WTC11 (cell line): Measurements from ENCODE around the gene KYNU.

Experiments used
- CREB1 ChIP-seq: sonication (generic); formaldehyde crosslinking; IDR thresholded peaks from 2 replicates; pipeline ENCODE4 v1.8.0; 2023; ENCODE audit warnings: mild to moderate bottlenecking, missing genetic modification reagents
- ESRRA ChIP-seq: sonication (generic); formaldehyde crosslinking; IDR thresholded peaks from 2 replicates; pipeline ENCODE4 v1.8.1; 2022; ENCODE audit warnings: mild to moderate bottlenecking, missing genetic modification reagents, borderline replicate concordance
- RELA ChIP-seq: sonication (generic); formaldehyde crosslinking; IDR thresholded peaks from 2 replicates; pipeline ENCODE4 v1.8.1; 2022; ENCODE audit warnings: missing genetic modification reagents, mild to moderate bottlenecking, borderline replicate concordance
- SP1 ChIP-seq: sonication (generic); formaldehyde crosslinking; conservative IDR thresholded peaks from 2 replicates; pipeline ENCODE4 v1.8.1; 2022; ENCODE audit warnings: missing genetic modification reagents
- ZBTB21 ChIP-seq: sonication (generic); formaldehyde crosslinking; IDR thresholded peaks from 2 replicates; pipeline ENCODE4 v1.8.1; 2023; ENCODE audit warnings: mild to moderate bottlenecking, missing genetic modification reagents, borderline replicate concordance
- ZBTB43 ChIP-seq: sonication (generic); formaldehyde crosslinking; IDR thresholded peaks from 2 replicates; pipeline ENCODE4 v1.8.1; 2023; ENCODE audit warnings: mild to moderate bottlenecking, missing genetic modification reagents
- ZNF138 ChIP-seq: sonication (generic); formaldehyde crosslinking; conservative IDR thresholded peaks from 2 replicates; pipeline ENCODE4 v1.8.1; 2022; ENCODE audit warnings: mild to moderate bottlenecking, moderate library complexity, missing genetic modification reagents
- TF ChIP-seq, protein P1 (sequence below): sonication (generic); formaldehyde crosslinking; IDR thresholded peaks from 2 replicates; pipeline ENCODE4 v1.8.0; 2022; ENCODE audit warnings: mild to moderate bottlenecking, missing genetic modification reagents
- TF ChIP-seq, protein P2 (sequence below): fragments of 200-600 bp; IDR thresholded peaks from 2 replicates; pipeline ENCODE4 v1.8.0; 2022; ENCODE audit warnings: antibody characterized with exemption
- TF ChIP-seq, protein P3 (sequence below): fragments of 250-450 bp; sonication (Bioruptor Pico); IDR thresholded peaks from 2 replicates; pipeline ENCODE4 v1.9.0; 2021; ENCODE audit warnings: mild to moderate bottlenecking
- TF ChIP-seq, protein P4 (sequence below): sonication (generic); formaldehyde crosslinking; IDR thresholded peaks from 2 replicates; pipeline ENCODE4 v1.8.0; 2022; ENCODE audit warnings: mild to moderate bottlenecking, missing genetic modification reagents
- TF ChIP-seq, protein P5 (sequence below): sonication (generic); formaldehyde crosslinking; IDR thresholded peaks from 2 replicates; pipeline ENCODE4 v1.8.0; 2022; ENCODE audit warnings: mild to moderate bottlenecking, missing genetic modification reagents

DNA sequence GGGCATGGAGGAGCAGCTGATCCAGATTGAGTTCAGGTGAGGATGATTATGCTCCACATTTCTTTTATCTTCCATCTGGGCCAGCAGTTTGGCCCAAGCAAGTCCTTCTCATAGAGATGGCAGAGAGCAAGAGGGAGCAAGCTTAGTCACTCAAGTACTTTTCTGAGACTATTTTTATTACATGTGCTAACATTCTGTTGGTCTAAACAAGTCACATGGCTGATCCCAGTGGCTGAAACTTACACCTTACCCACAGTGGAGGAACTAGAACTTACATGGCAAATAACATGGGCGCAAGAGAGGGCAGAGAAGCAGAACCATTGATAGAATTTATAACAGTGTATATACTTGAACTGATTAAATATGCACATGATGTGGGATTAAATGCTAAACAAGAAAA, 105.7 kb downstream of the KYNU start:
- TF ChIP-seq, protein P1, sequence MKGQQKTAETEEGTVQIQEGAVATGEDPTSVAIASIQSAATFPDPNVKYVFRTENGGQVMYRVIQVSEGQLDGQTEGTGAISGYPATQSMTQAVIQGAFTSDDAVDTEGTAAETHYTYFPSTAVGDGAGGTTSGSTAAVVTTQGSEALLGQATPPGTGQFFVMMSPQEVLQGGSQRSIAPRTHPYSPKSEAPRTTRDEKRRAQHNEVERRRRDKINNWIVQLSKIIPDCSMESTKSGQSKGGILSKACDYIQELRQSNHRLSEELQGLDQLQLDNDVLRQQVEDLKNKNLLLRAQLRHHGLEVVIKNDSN (CRISPR knock-in tag): no peak
- no peak for TF ChIP-seq SP1
- no peak for TF ChIP-seq ESRRA (CRISPR knock-in tag)
- TF ChIP-seq ZBTB21 (CRISPR knock-in tag): no peak
- TF ChIP-seq, protein P2, sequence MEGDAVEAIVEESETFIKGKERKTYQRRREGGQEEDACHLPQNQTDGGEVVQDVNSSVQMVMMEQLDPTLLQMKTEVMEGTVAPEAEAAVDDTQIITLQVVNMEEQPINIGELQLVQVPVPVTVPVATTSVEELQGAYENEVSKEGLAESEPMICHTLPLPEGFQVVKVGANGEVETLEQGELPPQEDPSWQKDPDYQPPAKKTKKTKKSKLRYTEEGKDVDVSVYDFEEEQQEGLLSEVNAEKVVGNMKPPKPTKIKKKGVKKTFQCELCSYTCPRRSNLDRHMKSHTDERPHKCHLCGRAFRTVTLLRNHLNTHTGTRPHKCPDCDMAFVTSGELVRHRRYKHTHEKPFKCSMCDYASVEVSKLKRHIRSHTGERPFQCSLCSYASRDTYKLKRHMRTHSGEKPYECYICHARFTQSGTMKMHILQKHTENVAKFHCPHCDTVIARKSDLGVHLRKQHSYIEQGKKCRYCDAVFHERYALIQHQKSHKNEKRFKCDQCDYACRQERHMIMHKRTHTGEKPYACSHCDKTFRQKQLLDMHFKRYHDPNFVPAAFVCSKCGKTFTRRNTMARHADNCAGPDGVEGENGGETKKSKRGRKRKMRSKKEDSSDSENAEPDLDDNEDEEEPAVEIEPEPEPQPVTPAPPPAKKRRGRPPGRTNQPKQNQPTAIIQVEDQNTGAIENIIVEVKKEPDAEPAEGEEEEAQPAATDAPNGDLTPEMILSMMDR: no peak
- TF ChIP-seq, protein P3, sequence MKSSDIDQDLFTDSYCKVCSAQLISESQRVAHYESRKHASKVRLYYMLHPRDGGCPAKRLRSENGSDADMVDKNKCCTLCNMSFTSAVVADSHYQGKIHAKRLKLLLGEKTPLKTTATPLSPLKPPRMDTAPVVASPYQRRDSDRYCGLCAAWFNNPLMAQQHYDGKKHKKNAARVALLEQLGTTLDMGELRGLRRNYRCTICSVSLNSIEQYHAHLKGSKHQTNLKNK: no peak
- TF ChIP-seq ZNF138 (CRISPR knock-in tag): no peak
- TF ChIP-seq, protein P4, sequence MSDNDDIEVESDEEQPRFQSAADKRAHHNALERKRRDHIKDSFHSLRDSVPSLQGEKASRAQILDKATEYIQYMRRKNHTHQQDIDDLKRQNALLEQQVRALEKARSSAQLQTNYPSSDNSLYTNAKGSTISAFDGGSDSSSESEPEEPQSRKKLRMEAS (CRISPR knock-in tag): no peak
- TF ChIP-seq CREB1 (CRISPR knock-in tag): no peak
- TF ChIP-seq ZBTB43 (CRISPR knock-in tag): no peak
- TF ChIP-seq RELA (CRISPR knock-in tag): no peak
- TF ChIP-seq, protein P5, sequence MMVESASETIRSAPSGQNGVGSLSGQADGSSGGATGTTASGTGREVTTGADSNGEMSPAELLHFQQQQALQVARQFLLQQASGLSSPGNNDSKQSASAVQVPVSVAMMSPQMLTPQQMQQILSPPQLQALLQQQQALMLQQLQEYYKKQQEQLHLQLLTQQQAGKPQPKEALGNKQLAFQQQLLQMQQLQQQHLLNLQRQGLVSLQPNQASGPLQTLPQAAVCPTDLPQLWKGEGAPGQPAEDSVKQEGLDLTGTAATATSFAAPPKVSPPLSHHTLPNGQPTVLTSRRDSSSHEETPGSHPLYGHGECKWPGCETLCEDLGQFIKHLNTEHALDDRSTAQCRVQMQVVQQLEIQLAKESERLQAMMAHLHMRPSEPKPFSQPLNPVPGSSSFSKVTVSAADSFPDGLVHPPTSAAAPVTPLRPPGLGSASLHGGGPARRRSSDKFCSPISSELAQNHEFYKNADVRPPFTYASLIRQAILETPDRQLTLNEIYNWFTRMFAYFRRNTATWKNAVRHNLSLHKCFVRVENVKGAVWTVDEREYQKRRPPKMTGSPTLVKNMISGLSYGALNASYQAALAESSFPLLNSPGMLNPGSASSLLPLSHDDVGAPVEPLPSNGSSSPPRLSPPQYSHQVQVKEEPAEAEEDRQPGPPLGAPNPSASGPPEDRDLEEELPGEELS (CRISPR knock-in tag): no peak
